Lower leg skin (tissue), 3 donors: ENCODE data around the gene TGFBI.

Source experiments
- CTCF ChIP-seq, 3 donors: fragments of 450-650 bp; IDR thresholded peaks; one replicate each; pipeline ENCODE4 v1.5.1; 2016; ENCODE audit warnings: antibody characterized with exemption in 3 of 3, mild to moderate bottlenecking in 3 of 3, moderate library complexity in 2 of 3
- POLR2A ChIP-seq, 2 donors: fragments of 450-650 bp; IDR thresholded peaks; one replicate each; pipeline ENCODE4 v1.6.1; 2016 to 2017; ENCODE audit warnings: antibody characterized with exemption in 2 of 2, mild to moderate bottlenecking in 1 of 2, moderate library complexity in 1 of 2

- TF ChIP-seq CTCF (IDR thresholded peaks at IDR 0.05) (no peak), POLR2A (IDR thresholded peaks at IDR 0.05) (no peak)
These were observed 49.3 kb upstream of the TGFBI start for GRCh38 chr5:135979510-135979909.
